DND-41 (cell line): Measurements from ENCODE around the gene GAGE2A.
"Not testable (repeated sequence)": the region's sequence is repeated elsewhere in the genome, so short reads cannot be mapped to it uniquely, and the experiment has no call there.

Experiments used
- CTCF ChIP-seq: IDR thresholded peaks from 2 replicates; pipeline ENCODE4 v1.5.1; 2012; ENCODE audit warnings: borderline replicate concordance, low read length, moderate library complexity, mild to moderate bottlenecking; ENCODE audit not compliant: poor library complexity, severe bottlenecking; ENCODE audit errors: extremely low read depth
- EZH2 ChIP-seq: IDR thresholded peaks from 3 replicates; pipeline ENCODE4 v1.6.1; 2012; ENCODE audit warnings: borderline replicate concordance, low read depth, mild to moderate bottlenecking, moderate library complexity, low read length, inconsistent platforms; ENCODE audit not compliant: severe bottlenecking

GRCh38 chrX:49560542-49560941 lies 28.8 kb upstream of the GAGE2A start, which contains the start of gene GAGE12F:
- TF ChIP-seq CTCF, EZH2: not testable (repeated sequence)
